ENCODE measurements around the gene MOV10. TPM values are rescaled to one million over a fixed set of nuclear protein-coding genes. Genes with fewer than 3 reads are reported as not detected.

The MOV10 gene
- total and polyA plus RNA-seq, 10 of the 15 experiments (the other 5 are each of a cell fraction or from before 2014, with no cell fraction given): 21.0 to 80.3 (median 49.8) TPM

DNA sequence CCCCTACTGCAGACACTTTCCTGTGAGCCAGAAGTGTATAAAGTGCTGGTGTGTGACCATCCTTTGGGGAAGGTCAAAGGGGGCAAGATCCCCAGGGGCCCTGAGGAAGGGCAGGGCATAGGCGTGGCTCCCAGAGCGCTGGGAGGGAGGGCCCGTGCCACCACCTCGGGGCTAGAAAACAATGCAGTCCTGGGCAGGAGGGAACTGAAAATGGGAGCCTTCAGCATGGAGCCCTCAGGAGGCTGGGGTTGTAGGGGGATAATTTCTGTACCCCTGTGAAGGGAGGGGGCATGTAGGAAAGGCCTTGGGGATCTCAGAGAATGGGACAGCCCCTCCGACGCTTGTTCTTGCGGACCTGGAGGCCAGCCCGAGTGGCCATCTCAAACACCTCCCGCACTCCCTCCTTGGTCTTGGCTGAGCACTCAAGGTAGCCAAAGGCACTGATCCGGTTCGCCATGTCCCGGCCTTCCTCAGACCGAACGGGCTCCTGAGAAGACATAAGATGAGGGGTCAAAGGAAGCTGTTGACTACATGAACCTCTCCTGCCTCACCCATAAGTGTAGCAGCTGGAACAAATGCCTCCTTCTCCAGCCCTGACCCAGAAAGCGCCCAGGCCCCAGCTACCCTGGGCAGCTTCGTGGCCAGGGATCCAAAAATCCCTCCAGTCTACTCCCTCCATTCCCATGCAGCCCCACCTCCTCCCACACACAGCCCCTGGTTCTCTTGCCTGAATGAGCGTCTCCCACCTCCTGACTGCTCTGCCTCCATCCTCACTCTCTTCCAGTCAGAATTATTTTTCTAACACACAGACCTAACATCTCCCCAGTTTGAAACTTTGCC lies 27.0 kb downstream of the MOV10 start (continued):
- TF ChIP-seq, protein P1, sequence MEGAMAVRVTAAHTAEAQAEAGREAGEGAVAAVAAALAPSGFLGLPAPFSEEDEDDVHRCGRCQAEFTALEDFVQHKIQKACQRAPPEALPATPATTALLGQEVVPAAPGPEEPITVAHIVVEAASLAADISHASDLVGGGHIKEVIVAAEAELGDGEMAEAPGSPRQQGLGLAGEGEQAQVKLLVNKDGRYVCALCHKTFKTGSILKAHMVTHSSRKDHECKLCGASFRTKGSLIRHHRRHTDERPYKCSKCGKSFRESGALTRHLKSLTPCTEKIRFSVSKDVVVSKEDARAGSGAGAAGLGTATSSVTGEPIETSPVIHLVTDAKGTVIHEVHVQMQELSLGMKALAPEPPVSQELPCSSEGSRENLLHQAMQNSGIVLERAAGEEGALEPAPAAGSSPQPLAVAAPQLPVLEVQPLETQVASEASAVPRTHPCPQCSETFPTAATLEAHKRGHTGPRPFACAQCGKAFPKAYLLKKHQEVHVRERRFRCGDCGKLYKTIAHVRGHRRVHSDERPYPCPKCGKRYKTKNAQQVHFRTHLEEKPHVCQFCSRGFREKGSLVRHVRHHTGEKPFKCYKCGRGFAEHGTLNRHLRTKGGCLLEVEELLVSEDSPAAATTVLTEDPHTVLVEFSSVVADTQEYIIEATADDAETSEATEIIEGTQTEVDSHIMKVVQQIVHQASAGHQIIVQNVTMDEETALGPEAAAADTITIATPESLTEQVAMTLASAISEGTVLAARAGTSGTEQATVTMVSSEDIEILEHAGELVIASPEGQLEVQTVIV (IDR thresholded peaks at IDR 0.05; ENCODE audit: borderline replicate concordance, partially characterized antibody): no peak
- no peak for TF ChIP-seq NR2F1 (conservative IDR thresholded peaks at IDR 0.05)
- no peak for TF ChIP-seq RAD51 (IDR thresholded peaks at IDR 0.05)
- no peak for TF ChIP-seq PAX5 (IDR thresholded peaks at IDR 0.05; ENCODE audit: borderline replicate concordance, low read depth, low read length)
- no peak for TF ChIP-seq ZBTB40 (IDR thresholded peaks at IDR 0.05; ENCODE audit: borderline replicate concordance)

All from GM12878 (cell line).